Neuronal stem cell (in vitro differentiated cells): ENCODE data around the gene CNTNAP2.

Experiments
- DNase-seq: peaks from one replicate; pipeline ENCODE4 v3.0.0-alpha.2; 2013; ENCODE audit warnings: low spot score
- H2AFZ ChIP-seq: one replicate; pipeline ENCODE4 v1.6.1; 2013; ENCODE audit warnings: mild to moderate bottlenecking, low read length, inconsistent platforms
- H2AK5ac ChIP-seq: 2 replicates; pipeline ENCODE4 v1.6.1; 2013; ENCODE audit warnings: low read depth, mild to moderate bottlenecking, inconsistent platforms, low read length, moderate library complexity, mixed read lengths
- H2BK120ac ChIP-seq: 2 replicates; pipeline ENCODE4 v1.6.1; 2013; ENCODE audit warnings: low read depth, mild to moderate bottlenecking, inconsistent platforms, low read length, moderate library complexity, mixed read lengths
- H2BK12ac ChIP-seq: one replicate; pipeline ENCODE4 v1.6.1; 2013; ENCODE audit warnings: low read length, inconsistent platforms
- H2BK15ac ChIP-seq: 2 replicates; pipeline ENCODE4 v1.6.1; 2013; ENCODE audit warnings: mild to moderate bottlenecking, low read length, inconsistent platforms, mixed read lengths
- H2BK5ac ChIP-seq: one replicate; pipeline ENCODE4 v1.6.1; 2013; ENCODE audit warnings: inconsistent platforms, mild to moderate bottlenecking, low read length, moderate library complexity
- H3K14ac ChIP-seq: one replicate; pipeline ENCODE4 v1.6.1; 2013; ENCODE audit warnings: low read length, inconsistent platforms
- H3K18ac ChIP-seq: 2 replicates; pipeline ENCODE4 v1.6.1; 2013; ENCODE audit warnings: low read length, inconsistent platforms
- H3K23ac ChIP-seq: 2 replicates; pipeline ENCODE4 v1.6.1; 2013; ENCODE audit warnings: low read depth, mild to moderate bottlenecking, mixed read lengths, low read length, inconsistent platforms; ENCODE audit not compliant: poor library complexity
- H3K27ac ChIP-seq: replicated peaks from 3 replicates; pipeline ENCODE4 v1.5.1; 2013; ENCODE audit warnings: low read length, inconsistent platforms
- H3K27me3 ChIP-seq, 3 experiments: 2 replicates each; pipeline ENCODE4 v1.6.1; 2013; ENCODE audit warnings: low read length in 3 of 3, mild to moderate bottlenecking in 2 of 3, inconsistent platforms in 1 of 3, low read depth in 1 of 3, mixed read lengths in 1 of 3, moderate library complexity in 1 of 3; ENCODE audit not compliant: control insufficient read depth in 3 of 3, insufficient read depth in 3 of 3
- H3K36me3 ChIP-seq, 2 donors: replicated peaks in 1 of 2; 2 replicates each; pipeline ENCODE4 v1.6.1; 2013; ENCODE audit warnings: low read length in 2 of 2; ENCODE audit not compliant: control insufficient read depth in 2 of 2, insufficient read depth in 2 of 2
- H3K4ac ChIP-seq: 2 replicates; pipeline ENCODE4 v1.6.1; 2013; ENCODE audit warnings: inconsistent platforms, mild to moderate bottlenecking, low read length, moderate library complexity
- H3K4me1 ChIP-seq, 2 donors: 1 replicate in 1 of 2; 2 replicates in 1 of 2; pipeline ENCODE4 v1.6.1; 2013; ENCODE audit warnings: low read length in 2 of 2, low read depth in 1 of 2; ENCODE audit not compliant: control insufficient read depth in 2 of 2, insufficient read depth in 1 of 2
- H3K4me2 ChIP-seq: one replicate; pipeline ENCODE4 v1.6.1; 2013; ENCODE audit warnings: mild to moderate bottlenecking, low read length, inconsistent platforms; ENCODE audit not compliant: insufficient read depth, poor library complexity, severe bottlenecking
- H3K4me3 ChIP-seq, 2 donors: 2 replicates each; pipeline ENCODE4 v1.5.1; 2013; ENCODE audit warnings: low read length in 2 of 2, mild to moderate bottlenecking in 2 of 2, inconsistent platforms in 1 of 2, moderate library complexity in 1 of 2
- H3K79me1 ChIP-seq: one replicate; pipeline ENCODE4 v1.6.1; 2013; ENCODE audit warnings: low read depth, mild to moderate bottlenecking, inconsistent platforms, low read length, moderate library complexity
- H3K9ac ChIP-seq: one replicate; pipeline ENCODE4 v1.6.1; 2013; ENCODE audit warnings: mild to moderate bottlenecking, low read depth, low read length, inconsistent platforms; ENCODE audit not compliant: poor library complexity
- H3K9me3 ChIP-seq, 2 donors: replicated peaks in 1 of 2; 2 replicates each; pipeline versions ENCODE3 to v1.6.1; 2013; ENCODE audit warnings: low read length in 2 of 2, mild to moderate bottlenecking in 2 of 2, inconsistent platforms in 1 of 2, low read depth in 1 of 2, mixed read lengths in 1 of 2, moderate library complexity in 1 of 2; ENCODE audit not compliant: control insufficient read depth in 2 of 2, insufficient read depth in 1 of 2
- H4K8ac ChIP-seq: one replicate; pipeline ENCODE4 v1.6.1; 2013; ENCODE audit warnings: low read depth, mild to moderate bottlenecking, inconsistent platforms, low read length, moderate library complexity
- H4K91ac ChIP-seq: one replicate; pipeline ENCODE4 v1.6.1; 2013; ENCODE audit warnings: low read length, low read depth, mild to moderate bottlenecking, inconsistent platforms; ENCODE audit not compliant: poor library complexity
- WGBS, 2 donors: extraction: QIAGEN DNeasy Blood & Tissue Kit; methylation state at CpG; one replicate each; pipeline ENCODE4 v1.1.7; 2013; ENCODE audit warnings: missing lambda C conversion rate in 2 of 2, mixed read lengths in 1 of 2; ENCODE audit not compliant: insufficient read length in 2 of 2, insufficient replicate concordance in 1 of 2; ENCODE audit errors: extremely low coverage in 2 of 2; 5-methylcytosine and 5-hydroxymethylcytosine counted together

The CNTNAP2 gene

GRCh38 chr7:147650991-147651390, 1534.4 kb downstream of the CNTNAP2 start:
- WGBS, 2 donors = no CpG with 5 or more reads among the region's 3 CpGs
- H3K23ac ChIP-seq = no peak overlapping the region
- no peak overlapping the region for H3K14ac ChIP-seq
- no peak overlapping the region for H3K18ac ChIP-seq
- no peaks in the 10 kb centered on the region for H3K27me3 ChIP-seq
- H3K36me3 ChIP-seq = no peaks in the 10 kb centered on the region
- H3K27ac ChIP-seq = no peak overlapping the region
- no peak overlapping the region for H3K9ac ChIP-seq
- no peak overlapping the region for H3K4me2 ChIP-seq
- no peak overlapping the region for H2AFZ ChIP-seq
- no peaks in the 10 kb centered on the region for H3K9me3 ChIP-seq
- no peaks in the 10 kb centered on the region for H3K79me1 ChIP-seq
- no peak overlapping the region for H2AK5ac ChIP-seq
- no peak overlapping the region for H2BK15ac ChIP-seq
- no peak overlapping the region for H2BK12ac ChIP-seq
- H4K91ac ChIP-seq = no peak overlapping the region
- no peak overlapping the region for H4K8ac ChIP-seq
- H2BK5ac ChIP-seq = no peak overlapping the region
- no peaks in the 10 kb centered on the region for H3K4me1 ChIP-seq
- no peak overlapping the region for H2BK120ac ChIP-seq
- H3K4me3 ChIP-seq = no peak overlapping the region
- no peak overlapping the region for H3K4ac ChIP-seq
- no peak for DNase-seq

DNA sequence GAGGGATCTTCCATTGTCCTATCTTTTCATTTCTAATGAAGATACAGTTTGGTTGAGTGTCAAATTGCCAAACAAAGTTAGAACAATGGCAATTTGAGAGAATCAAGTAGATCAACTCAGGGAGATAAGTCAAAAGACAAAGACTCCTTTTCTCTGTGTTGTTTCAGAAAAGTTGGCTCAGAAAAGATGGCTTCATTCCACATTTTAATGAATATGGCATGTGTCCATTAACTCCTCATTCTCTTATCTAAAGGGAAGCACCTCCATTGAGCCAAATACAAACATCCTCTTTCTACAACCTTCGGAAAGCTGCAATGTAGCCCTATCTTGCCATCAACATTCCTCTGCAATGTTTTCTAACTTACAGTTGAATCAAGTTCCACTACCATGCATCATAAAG, 1535.0 kb downstream of the CNTNAP2 start:
- Histone ChIP-seq H4K91ac (no peak overlapping the region), H3K4me2 (no peak overlapping the region), H2BK12ac (no peak overlapping the region), H2BK120ac (no peak overlapping the region), H3K18ac (no peak overlapping the region), H3K79me1 (no peaks in the 10 kb centered on the region), H3K9me3 (no peaks in the 10 kb centered on the region), H3K27me3 (no peaks in the 10 kb centered on the region), H3K4me1 (no peaks in the 10 kb centered on the region), H3K4ac (no peak overlapping the region), H2AFZ (no peak overlapping the region), H3K23ac (no peak overlapping the region), H2BK15ac (no peak overlapping the region), H3K14ac (no peak overlapping the region), H3K36me3 (no peaks in the 10 kb centered on the region), H3K27ac (no peak overlapping the region), H2BK5ac (no peak overlapping the region), H3K4me3 (no peak overlapping the region), H3K9ac (no peak overlapping the region), H4K8ac (no peak overlapping the region), H2AK5ac (no peak overlapping the region)
- DNase-seq = no peak
- WGBS, 2 donors = no CpG with 5 or more reads among the region's 1 CpG

- Histone ChIP-seq H3K23ac (no peak overlapping the region), H3K9me3 (no peaks in the 10 kb centered on the region), H3K79me1 (no peaks in the 10 kb centered on the region), H3K4me2 (no peak overlapping the region), H2BK120ac (no peak overlapping the region), H3K27me3 (no peaks in the 10 kb centered on the region), H3K4ac (no peak overlapping the region), H4K91ac (no peak overlapping the region), H3K14ac (no peak overlapping the region), H2BK15ac (no peak overlapping the region), H3K9ac (no peak overlapping the region), H3K36me3 (no peaks in the 10 kb centered on the region), H4K8ac (no peak overlapping the region), H3K18ac (no peak overlapping the region), H3K27ac (no peak overlapping the region), H3K4me3 (no peak overlapping the region), H3K4me1 (no peaks in the 10 kb centered on the region), H2BK12ac (no peak overlapping the region), H2AFZ (no peak overlapping the region), H2BK5ac (no peak overlapping the region), H2AK5ac (no peak overlapping the region)
- DNase-seq = no peak
- no CpG with 5 or more reads among the region's 3 CpGs for WGBS, 2 donors
These were observed 1536.9 kb downstream of the CNTNAP2 start for GRCh38 chr7:147653456-147653855.

GRCh38 chr7:147658392-147658967, 1541.9 kb downstream of the CNTNAP2 start:
- H3K9me3 ChIP-seq = no peaks in the 10 kb centered on the region
- H2BK5ac ChIP-seq = no peak overlapping the region
- H3K14ac ChIP-seq = no peak overlapping the region
- no peak overlapping the region for H3K9ac ChIP-seq
- H3K4me3 ChIP-seq = no peak overlapping the region
- H3K4ac ChIP-seq = no peak overlapping the region
- H3K27me3 ChIP-seq = no peaks in the 10 kb centered on the region
- H2AFZ ChIP-seq = no peak overlapping the region
- H2AK5ac ChIP-seq = no peak overlapping the region
- H4K8ac ChIP-seq = no peak overlapping the region
- H2BK120ac ChIP-seq = no peak overlapping the region
- H4K91ac ChIP-seq = no peak overlapping the region
- no peak overlapping the region for H2BK12ac ChIP-seq
- no peak for DNase-seq
- WGBS, 2 donors = no CpG with 5 or more reads among the region's 2 CpGs
- H3K18ac ChIP-seq = no peak overlapping the region
- no peak overlapping the region for H3K27ac ChIP-seq
- H3K79me1 ChIP-seq = no peaks in the 10 kb centered on the region
- no peaks in the 10 kb centered on the region for H3K36me3 ChIP-seq
- H3K4me2 ChIP-seq = no peak overlapping the region
- H3K23ac ChIP-seq = no peak overlapping the region
- H3K4me1 ChIP-seq = no peaks in the 10 kb centered on the region
- H2BK15ac ChIP-seq = no peak overlapping the region
